ENCODE measurements around the gene TEX54.
A peak's percentile ranks its signal among the peaks of the same experiment; 100 is the strongest.

TEX54 gene

DNA sequence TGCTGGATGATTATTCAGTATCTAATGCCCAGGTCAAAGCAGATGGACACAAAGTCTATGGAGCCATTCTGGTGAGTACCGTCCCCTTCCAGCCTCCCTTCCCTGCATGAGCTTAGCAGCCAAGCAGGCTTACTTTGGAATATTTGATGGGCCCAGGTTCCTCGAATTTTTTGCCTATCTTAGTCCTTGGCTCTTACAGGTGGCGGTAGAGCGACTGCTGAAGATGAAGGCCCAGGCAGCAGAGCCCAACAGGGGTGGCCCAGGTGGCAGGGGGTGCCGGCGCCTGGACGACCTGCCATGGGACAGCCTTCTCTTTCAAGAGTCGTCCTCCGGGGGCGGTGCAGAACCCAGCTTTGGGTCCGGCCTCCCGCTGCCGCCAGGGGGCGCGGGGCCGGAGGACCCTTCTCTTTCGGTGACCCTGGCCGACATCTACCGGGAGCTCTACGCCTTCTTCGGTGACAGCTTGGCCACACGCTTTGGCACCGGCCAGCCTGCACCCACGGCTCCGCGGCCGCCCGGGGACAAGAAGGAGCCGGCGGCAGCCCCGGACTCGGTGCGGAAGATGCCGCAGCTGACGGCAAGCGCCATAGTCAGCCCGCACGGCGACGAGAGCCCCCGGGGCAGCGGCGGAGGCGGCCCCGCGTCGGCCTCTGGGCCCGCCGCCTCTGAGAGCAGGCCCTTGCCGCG, 46.2 kb downstream of the TEX54 start:
- peak; percentile 75 for DNase-seq

GRCh38 chr11:62782753-62783152, 49.9 kb downstream of the TEX54 start:
- DNase-seq = no peak
